Stimulated activated CD4-positive, alpha-beta T cell treated with anti-CD3 and anti-CD28 coated beads, Interleukin-2, amount 100 ng/mL, for 48 hours (primary cell): ENCODE measurements around the gene FOXF1.
A peak's percentile ranks its signal among the peaks of the same experiment; 100 is the strongest.

Experiments used
- DNase-seq, 2 donors: peaks; one replicate each; pipeline ENCODE4 v3.0.0-alpha.2; 2020

The FOXF1 gene

DNA sequence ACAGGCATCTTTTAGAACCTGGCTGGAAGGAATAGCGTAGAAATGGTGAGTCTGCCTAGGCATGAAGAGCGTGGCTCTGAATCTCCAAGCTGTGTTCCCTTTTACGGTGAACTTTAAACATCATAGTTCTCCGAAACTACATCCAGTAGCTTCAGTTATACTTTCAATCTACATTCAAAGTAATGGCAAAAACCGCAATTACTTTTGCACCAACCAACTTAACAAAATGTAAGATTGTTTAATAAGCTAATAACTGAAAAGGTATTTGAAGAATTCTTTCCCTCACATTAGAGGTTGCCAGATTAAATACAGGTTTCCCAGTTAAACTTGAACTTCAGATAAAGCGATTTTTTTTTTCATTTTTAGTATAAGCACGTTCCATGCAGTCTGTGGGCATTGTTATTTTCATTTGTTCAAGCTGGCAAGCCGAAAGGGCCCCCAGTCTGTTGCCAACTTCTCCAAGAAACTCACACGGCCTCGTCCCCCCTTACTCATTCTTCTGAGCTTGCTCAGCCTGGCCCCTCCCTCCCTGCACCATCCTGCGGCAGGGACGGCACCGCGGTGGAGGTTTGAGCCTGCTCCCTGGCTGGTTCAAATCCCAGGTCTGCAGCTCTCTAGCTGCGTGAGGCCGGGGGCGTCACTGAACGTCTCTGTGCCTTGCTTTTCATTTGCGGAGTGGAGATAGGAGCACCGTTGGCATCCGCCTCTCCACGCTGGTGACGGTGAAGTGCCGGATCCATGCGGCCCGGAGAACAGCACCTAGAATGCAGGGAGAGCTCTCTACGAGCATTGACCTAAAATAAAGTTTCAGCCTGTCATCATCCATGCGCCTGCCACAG is 48.2 kb downstream of the FOXF1 start:
- DNase-seq: no peak

DNA sequence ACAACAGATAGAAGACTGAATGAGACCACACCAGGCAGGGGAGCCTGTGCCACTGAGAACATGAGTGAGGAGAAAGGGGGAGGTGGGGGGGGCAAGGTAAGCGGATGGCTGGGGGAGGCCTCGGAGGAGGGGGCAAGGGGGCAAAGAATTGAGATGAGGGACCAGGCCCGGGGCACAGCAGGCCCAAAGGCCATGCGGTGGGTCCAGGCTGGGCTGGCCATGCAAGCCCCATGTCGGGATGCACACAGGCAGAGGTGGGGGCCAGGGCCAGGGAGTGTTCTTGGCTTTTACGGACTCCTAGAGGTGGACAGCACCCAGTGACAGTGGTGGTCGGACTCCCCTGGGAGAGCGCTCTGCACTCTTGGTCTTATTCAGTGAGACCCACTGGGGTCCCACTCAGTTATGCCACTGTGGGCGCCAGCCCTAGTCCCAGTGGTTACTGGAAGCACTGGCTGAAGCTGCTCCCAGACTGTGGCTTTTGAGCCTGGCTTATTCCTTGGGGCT is 49.5 kb downstream of the FOXF1 start:
- no peak for DNase-seq

DNA sequence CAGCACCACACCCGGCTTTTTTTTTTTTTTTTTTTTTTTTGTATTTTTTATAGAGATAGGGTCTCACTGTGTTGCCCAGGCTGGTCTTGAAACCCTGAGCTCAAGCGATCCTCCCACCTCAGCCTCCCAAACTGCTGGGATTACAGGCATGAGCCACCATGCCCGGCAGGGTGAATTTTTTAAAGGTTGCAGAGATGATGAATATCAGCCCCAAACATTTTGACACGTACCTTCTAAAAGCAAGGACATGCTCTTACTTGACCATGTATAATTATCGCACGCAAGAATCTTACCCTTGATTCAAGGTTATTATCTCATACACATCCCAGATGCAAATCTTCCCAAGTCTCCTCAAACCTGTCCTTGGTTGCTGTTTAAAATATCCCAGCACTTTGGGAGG is 52.0 kb downstream of the FOXF1 start:
- no peak for DNase-seq

DNA sequence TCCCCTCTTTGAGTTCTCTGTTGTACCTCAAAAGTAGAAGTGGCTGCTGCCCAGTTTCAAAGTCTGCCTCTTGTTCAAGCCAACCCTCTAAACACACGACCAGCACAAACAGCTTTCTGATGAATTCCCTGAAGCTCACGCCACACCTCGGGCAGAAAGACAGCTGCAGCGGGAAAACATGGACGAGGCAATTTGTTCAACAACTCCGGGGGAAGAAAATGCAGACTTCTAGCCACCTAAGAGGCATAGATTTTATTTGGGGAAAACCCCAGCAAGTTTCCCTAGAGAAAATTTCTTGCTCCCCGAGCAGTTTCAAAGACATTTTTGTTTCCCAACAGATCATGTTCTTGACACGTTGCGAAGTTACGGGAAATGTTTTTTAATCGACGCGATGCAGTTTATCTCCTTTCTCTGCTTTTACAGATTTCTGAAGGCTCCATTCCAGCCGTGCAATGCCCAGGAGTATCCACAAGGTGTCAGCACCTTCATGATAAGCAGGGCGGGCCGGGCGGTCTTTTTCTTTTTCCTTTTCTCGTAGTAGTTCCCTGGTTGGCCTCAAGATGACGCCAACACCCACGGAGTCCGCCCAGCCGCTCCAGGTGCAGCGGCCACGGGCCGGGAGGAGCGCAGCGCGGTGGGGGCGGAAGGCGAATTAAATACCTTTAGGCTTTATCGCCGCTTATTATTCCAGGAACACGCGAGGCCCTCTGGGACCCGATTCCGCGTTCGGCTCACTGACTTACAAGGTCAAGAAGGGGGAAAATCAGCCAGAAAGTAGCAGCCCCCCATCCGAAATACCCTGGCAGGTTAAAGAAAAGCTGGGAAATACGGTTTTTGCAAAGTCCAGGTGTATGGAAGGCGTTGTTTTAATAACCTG is 53.4 kb downstream of the FOXF1 start:
- DNase-seq: peak; percentile 82 to 87
